ENCODE results near the gene CARS1. TPM values are rescaled to one million over a fixed set of nuclear protein-coding genes. Genes with fewer than 3 reads are reported as not detected.

Gene CARS1
- total and polyA plus RNA-seq, 7 donors = 24.2 to 78.6 (median 52.0) TPM

DNA sequence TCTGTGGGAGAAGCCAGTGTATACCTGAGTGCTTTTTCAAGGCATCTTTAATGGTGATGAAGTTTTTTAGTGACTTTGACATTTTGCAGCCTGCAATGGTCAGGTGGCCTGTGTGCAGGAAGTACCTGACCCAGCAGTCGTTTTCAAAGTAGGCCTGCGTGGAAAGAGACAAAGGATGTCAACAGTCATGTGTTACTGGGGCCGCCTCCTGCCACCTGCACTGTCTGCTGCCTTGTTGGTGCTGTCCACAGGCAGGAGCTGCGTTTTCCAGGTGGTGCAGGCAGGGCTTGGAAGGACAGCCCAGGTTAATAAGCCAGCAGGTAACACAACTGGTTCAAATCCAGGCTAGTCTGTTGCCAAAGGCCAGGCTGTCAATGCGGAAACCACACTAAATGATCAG lies 38.6 kb downstream of the CARS1 start:
- no peak for ATAC-seq
- H3K27ac ChIP-seq = no peak overlapping the region
- no peak for TF ChIP-seq CTCF (IDR thresholded peaks at IDR 0.05)
- 82 to 91% (median 83%) methylated on average over 5 of the region's 5 CpGs for WGBS, 3 donors
- H3K9me3 ChIP-seq = no peaks in the 10 kb centered on the region
- H3K36me3 ChIP-seq (ENCODE audit: insufficient read depth in 1 of 2, low read depth in 1 of 2) = peaks cover 13 to 78% of the 10 kb centered on the region in 2 donors
- no peaks in the 10 kb centered on the region for H3K27me3 ChIP-seq (ENCODE audit: insufficient read depth in 3 of 3, low read length in 2 of 3)
- no peak for DNase-seq
- no peaks in the 10 kb centered on the region for H3K4me1 ChIP-seq
- intact Hi-C loops (cut with DNase I) = no loop called here
- no peak overlapping the region for H3K4me3 ChIP-seq

DNA sequence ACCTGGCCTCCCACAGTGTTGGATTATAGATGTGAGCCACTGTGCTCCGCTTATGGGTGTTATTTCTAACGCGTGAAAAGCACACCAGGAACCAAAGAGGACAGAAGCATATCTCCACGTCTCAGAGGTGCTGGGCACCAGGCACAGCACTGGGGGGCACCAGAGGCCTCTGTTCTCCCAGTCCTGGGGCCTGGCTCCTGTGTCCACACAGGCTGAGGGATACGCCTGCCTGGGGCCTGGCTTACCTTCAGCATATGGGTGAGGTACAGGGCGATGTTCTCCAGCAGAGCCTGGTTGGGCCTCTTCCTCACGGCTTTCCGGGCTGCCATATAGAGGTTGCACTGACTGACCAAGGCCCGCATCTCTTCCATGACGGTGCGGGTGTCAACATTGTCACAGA lies 40.4 kb downstream of the CARS1 start:
- 91 to 93% (median 92%) methylated on average over 11 of the region's 11 CpGs for WGBS, 3 donors
- no peak for TF ChIP-seq CTCF (IDR thresholded peaks at IDR 0.05)
- H3K27me3 ChIP-seq (ENCODE audit: insufficient read depth in 3 of 3, low read length in 2 of 3) = no peaks in the 10 kb centered on the region
- H3K4me1 ChIP-seq = no peaks in the 10 kb centered on the region
- H3K36me3 ChIP-seq (ENCODE audit: insufficient read depth in 1 of 2, low read depth in 1 of 2) = peaks cover 15 to 83% of the 10 kb centered on the region in 2 donors
- no peak overlapping the region for H3K27ac ChIP-seq
- ATAC-seq (no peak), DNase-seq (no peak)
- intact Hi-C loops (cut with DNase I) = no loop called here
- no peaks in the 10 kb centered on the region for H3K9me3 ChIP-seq
- no peak overlapping the region for H3K4me3 ChIP-seq

DNA sequence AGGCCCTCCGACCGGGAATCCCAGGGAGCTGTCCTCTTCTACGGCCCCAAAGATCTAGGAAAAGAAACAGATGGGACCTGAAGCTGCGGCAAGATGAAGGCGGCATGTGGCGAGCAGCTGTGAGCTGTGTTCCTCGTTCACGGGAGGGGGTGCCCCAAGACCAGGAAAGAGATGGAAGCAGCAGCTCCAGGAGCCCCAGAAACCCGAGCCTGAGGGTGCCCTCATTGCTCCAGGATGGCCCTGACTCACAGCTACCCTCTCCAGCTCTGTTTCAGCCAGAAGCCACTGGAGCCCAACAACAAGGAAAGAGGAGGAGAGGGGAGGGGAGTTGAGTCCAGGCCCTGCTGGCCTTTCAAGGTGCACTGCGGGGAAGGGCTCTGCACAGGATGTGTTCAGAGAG lies 41.4 kb downstream of the CARS1 start:
- Histone ChIP-seq H3K27ac (no peak overlapping the region), H3K36me3 (ENCODE audit: insufficient read depth in 1 of 2, low read depth in 1 of 2) (peaks cover 16 to 94% of the 10 kb centered on the region in 2 donors), H3K27me3 (ENCODE audit: insufficient read depth in 3 of 3, low read length in 2 of 3) (no peaks in the 10 kb centered on the region), H3K9me3 (no peaks in the 10 kb centered on the region), H3K4me1 (no peaks in the 10 kb centered on the region), H3K4me3 (no peak overlapping the region)
- no peak for ATAC-seq
- intact Hi-C loops (cut with DNase I) = no loop called here
- TF ChIP-seq CTCF (IDR thresholded peaks at IDR 0.05) = no peak
- WGBS, 3 donors = 81 to 88% (median 86%) methylated on average over 10 of the region's 10 CpGs
- DNase-seq = no peak

DNA sequence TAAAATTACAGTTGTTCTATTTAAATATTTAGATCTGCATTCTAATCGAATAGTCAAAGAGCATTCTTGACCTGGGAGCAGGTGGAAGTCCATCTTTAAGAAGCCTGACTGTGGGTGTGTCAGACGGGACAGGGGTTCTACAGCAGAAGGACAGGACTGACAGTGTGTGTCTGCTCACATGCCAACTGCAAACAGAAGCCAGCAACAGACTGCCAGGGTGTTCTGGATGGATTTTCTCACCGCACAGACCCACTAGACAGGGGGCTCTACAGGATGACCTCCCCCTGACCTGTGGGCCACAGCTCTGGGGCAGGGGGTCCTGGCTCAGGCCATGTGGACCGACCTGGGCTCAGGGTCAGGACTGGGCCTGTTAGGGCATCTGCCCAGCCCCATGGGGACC lies 42.3 kb downstream of the CARS1 start:
- ATAC-seq (no peak), DNase-seq (no peak)
- Histone ChIP-seq H3K27me3 (ENCODE audit: insufficient read depth in 3 of 3, low read length in 2 of 3) (no peaks in the 10 kb centered on the region), H3K4me1 (no peaks in the 10 kb centered on the region), H3K4me3 (no peak overlapping the region), H3K36me3 (ENCODE audit: insufficient read depth in 1 of 2, low read depth in 1 of 2) (peaks cover 18 to 100% of the 10 kb centered on the region in 2 donors), H3K9me3 (no peaks in the 10 kb centered on the region), H3K27ac (no peak overlapping the region)
- TF ChIP-seq CTCF (IDR thresholded peaks at IDR 0.05) = no peak
- WGBS, 3 donors = 80 to 94% (median 86%) methylated on average over 4 of the region's 4 CpGs
- intact Hi-C loops (cut with DNase I) = no loop called here
